ENCODE results near the gene AARS2. TPM values are rescaled to one million over a fixed set of nuclear protein-coding genes. Genes with fewer than 3 reads are reported as not detected.

Gene AARS2
- total and polyA plus RNA-seq, 10 of the 15 experiments (the other 5 are each of a cell fraction or from before 2014, with no cell fraction given): 0.71 to 18.3 (median 12.7) TPM

DNA sequence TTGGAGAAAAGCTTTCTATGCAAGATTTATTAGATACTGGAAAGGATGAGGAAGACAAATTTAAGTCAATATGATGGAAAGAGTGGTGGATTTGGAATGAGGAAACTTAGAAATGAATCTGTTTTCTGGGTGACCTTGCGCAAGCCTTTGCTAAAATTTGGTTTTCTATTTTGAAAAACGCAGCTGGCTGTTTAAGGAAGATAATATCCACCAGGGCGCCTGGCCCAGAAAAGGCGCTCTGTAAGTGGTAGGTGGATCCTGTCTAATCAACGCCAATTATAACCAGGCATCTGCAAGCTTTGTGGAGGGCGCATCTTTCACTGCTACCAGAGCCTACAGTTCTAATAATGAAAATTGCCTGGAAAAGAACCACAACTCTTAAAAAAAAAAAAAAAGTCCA is 28.9 kb upstream of the AARS2 start (continued):
- TF ChIP-seq, protein P1, sequence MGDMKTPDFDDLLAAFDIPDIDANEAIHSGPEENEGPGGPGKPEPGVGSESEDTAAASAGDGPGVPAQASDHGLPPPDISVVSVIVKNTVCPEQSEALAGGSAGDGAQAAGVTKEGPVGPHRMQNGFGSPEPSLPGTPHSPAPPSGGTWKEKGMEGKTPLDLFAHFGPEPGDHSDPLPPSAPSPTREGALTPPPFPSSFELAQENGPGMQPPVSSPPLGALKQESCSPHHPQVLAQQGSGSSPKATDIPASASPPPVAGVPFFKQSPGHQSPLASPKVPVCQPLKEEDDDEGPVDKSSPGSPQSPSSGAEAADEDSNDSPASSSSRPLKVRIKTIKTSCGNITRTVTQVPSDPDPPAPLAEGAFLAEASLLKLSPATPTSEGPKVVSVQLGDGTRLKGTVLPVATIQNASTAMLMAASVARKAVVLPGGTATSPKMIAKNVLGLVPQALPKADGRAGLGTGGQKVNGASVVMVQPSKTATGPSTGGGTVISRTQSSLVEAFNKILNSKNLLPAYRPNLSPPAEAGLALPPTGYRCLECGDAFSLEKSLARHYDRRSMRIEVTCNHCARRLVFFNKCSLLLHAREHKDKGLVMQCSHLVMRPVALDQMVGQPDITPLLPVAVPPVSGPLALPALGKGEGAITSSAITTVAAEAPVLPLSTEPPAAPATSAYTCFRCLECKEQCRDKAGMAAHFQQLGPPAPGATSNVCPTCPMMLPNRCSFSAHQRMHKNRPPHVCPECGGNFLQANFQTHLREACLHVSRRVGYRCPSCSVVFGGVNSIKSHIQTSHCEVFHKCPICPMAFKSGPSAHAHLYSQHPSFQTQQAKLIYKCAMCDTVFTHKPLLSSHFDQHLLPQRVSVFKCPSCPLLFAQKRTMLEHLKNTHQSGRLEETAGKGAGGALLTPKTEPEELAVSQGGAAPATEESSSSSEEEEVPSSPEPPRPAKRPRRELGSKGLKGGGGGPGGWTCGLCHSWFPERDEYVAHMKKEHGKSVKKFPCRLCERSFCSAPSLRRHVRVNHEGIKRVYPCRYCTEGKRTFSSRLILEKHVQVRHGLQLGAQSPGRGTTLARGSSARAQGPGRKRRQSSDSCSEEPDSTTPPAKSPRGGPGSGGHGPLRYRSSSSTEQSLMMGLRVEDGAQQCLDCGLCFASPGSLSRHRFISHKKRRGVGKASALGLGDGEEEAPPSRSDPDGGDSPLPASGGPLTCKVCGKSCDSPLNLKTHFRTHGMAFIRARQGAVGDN (IDR thresholded peaks at IDR 0.05): no peak
- TF ChIP-seq RB1 (IDR thresholded peaks at IDR 0.05; ENCODE audit: borderline replicate concordance): no peak
- TF ChIP-seq, protein P2, sequence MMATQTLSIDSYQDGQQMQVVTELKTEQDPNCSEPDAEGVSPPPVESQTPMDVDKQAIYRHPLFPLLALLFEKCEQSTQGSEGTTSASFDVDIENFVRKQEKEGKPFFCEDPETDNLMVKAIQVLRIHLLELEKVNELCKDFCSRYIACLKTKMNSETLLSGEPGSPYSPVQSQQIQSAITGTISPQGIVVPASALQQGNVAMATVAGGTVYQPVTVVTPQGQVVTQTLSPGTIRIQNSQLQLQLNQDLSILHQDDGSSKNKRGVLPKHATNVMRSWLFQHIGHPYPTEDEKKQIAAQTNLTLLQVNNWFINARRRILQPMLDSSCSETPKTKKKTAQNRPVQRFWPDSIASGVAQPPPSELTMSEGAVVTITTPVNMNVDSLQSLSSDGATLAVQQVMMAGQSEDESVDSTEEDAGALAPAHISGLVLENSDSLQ (IDR thresholded peaks at IDR 0.05): no peak

DNA sequence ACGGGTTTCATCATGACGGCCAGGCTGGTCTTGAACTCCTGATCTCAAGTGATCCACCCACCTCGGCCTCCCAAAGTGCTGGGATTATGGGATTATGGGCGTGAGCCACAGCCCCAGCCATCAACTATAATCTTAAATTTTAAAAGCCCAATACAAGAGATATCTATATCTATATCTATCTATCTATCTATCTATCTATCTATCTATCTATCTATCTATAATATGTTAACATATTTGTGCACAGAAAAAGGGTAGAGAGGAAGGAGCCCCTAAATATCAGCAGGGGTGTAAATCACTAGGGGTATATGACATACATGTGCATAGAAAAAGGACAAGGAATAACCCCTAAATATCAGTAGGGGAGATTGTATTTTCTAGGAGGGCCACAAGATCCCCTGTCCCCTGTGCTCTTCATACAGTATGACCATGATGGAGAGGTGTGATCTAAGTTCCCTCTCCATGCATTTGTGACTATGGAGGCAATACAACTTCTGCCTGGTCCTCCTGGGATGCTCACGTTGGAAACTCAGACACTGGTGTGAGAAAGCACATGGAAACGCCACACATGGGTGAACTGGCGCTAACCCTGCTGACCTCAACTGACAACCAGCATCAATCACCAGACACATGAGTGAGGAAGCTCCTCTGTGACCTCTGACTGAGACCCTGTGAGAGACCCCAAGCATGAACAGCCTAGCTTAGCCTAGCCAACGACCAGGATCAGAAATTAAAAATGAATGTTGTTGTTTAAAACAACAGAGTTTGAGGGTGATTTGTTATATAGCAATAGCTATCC is 28.1 kb upstream of the AARS2 start:
- no peak overlapping the region for H3K27ac ChIP-seq (ENCODE audit: control insufficient read depth, insufficient read depth)
- H2AFZ ChIP-seq (ENCODE audit: control insufficient read depth, low read depth, low read length): no peak overlapping the region
- BruUV-seq (replicated peaks): no TSS peak
- H3K9me3 ChIP-seq (replicated peaks; ENCODE audit: control insufficient read depth, insufficient read depth, low read length): no peaks in the 10 kb centered on the region
- H3K4me1 ChIP-seq (ENCODE audit: control insufficient read depth, insufficient read depth, low read length): no peaks in the 10 kb centered on the region
- H3K79me2 ChIP-seq (ENCODE audit: control insufficient read depth, insufficient read depth, low read length): no peaks in the 10 kb centered on the region
- intact Hi-C loops (cut with micrococcal nuclease; ENCODE audit: unreplicated experiment): no loop called here
- CTCF ChIA-PET: interaction anchor here (1.0 to 1.6 kb wide), 2 partner anchors 73 to 75 kb away, joined by 3 to 8 read pairs; no protein-coding TSS in a partner anchor
- SMC1A ChIA-PET (ENCODE audit: uncharacterized antibody, unreplicated experiment): interaction anchor here (1.0 to 1.1 kb wide), 2 partner anchors 8 to 10 kb away, joined by 3 read pairs; no protein-coding TSS in a partner anchor
- H3K9ac ChIP-seq (ENCODE audit: control insufficient read depth, insufficient read depth, low read length): no peak overlapping the region
- peaks cover 4 to 6% of the 10 kb centered on the region in 2 experiments; a peak in 3 of 4 replicates for H3K27me3 ChIP-seq (replicated peaks in 1 of 2; ENCODE audit: control insufficient read depth in 2 of 2, insufficient read depth in 2 of 2, low read length in 1 of 2)
- RAD21 ChIA-PET (ENCODE audit: unreplicated experiment): no interaction called here
- no peak overlapping the region for H3K4me3 ChIP-seq
- no peaks in the 10 kb centered on the region for H4K20me1 ChIP-seq (ENCODE audit: control insufficient read depth, insufficient read depth)
- DNase-seq (ENCODE audit: low read depth, low spot score) (no peak), ATAC-seq (no peak), FAIRE-seq (no peak)
- POLR2A ChIA-PET: no interaction called here
- in situ Hi-C loops (cut with MboI): no loop called here
- H3K4me2 ChIP-seq (ENCODE audit: control insufficient read depth, insufficient read depth): no peak overlapping the region
- 25% methylated on average over 8 of the region's 8 CpGs for WGBS (ENCODE audit: insufficient coverage, insufficient replicate concordance, low lambda C conversion rate, missing lambda C conversion rate)
- H3K36me3 ChIP-seq (ENCODE audit: control insufficient read depth in 2 of 2, insufficient read depth in 2 of 2, low read length in 1 of 2): no peaks in the 10 kb centered on the region
- TF ChIP-seq FOXK2 (IDR thresholded peaks at IDR 0.05): no peak
- TF ChIP-seq POLR2AphosphoS2 (IDR thresholded peaks at IDR 0.05; ENCODE audit: low read depth, low read length): no peak
- TF ChIP-seq, protein P3, sequence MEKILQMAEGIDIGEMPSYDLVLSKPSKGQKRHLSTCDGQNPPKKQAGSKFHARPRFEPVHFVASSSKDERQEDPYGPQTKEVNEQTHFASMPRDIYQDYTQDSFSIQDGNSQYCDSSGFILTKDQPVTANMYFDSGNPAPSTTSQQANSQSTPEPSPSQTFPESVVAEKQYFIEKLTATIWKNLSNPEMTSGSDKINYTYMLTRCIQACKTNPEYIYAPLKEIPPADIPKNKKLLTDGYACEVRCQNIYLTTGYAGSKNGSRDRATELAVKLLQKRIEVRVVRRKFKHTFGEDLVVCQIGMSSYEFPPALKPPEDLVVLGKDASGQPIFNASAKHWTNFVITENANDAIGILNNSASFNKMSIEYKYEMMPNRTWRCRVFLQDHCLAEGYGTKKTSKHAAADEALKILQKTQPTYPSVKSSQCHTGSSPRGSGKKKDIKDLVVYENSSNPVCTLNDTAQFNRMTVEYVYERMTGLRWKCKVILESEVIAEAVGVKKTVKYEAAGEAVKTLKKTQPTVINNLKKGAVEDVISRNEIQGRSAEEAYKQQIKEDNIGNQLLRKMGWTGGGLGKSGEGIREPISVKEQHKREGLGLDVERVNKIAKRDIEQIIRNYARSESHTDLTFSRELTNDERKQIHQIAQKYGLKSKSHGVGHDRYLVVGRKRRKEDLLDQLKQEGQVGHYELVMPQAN (conservative IDR thresholded peaks at IDR 0.05): no peak
- TF ChIP-seq NFXL1 (IDR thresholded peaks at IDR 0.05; ENCODE audit: borderline replicate concordance): no peak
- no peak for TF ChIP-seq JUNB (IDR thresholded peaks at IDR 0.05)
- no peak for TF ChIP-seq ZNF622 (IDR thresholded peaks at IDR 0.05)
- TF ChIP-seq, protein P4, sequence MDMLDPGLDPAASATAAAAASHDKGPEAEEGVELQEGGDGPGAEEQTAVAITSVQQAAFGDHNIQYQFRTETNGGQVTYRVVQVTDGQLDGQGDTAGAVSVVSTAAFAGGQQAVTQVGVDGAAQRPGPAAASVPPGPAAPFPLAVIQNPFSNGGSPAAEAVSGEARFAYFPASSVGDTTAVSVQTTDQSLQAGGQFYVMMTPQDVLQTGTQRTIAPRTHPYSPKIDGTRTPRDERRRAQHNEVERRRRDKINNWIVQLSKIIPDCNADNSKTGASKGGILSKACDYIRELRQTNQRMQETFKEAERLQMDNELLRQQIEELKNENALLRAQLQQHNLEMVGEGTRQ (IDR thresholded peaks at IDR 0.05; ENCODE audit: borderline replicate concordance, low read depth, low read length): no peak
- TF ChIP-seq, protein P5, sequence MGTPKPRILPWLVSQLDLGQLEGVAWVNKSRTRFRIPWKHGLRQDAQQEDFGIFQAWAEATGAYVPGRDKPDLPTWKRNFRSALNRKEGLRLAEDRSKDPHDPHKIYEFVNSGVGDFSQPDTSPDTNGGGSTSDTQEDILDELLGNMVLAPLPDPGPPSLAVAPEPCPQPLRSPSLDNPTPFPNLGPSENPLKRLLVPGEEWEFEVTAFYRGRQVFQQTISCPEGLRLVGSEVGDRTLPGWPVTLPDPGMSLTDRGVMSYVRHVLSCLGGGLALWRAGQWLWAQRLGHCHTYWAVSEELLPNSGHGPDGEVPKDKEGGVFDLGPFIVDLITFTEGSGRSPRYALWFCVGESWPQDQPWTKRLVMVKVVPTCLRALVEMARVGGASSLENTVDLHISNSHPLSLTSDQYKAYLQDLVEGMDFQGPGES (IDR thresholded peaks at IDR 0.05): no peak
